ENCODE data around the gene SYNGR2.
"Not testable (repeated sequence)": the region's sequence is repeated elsewhere in the genome, so short reads cannot be mapped to it uniquely, and the experiment has no call there.

Gene SYNGR2

GRCh38 chr17:78144147-78144719 lies 24.1 kb upstream of the SYNGR2 start:
- DNase-seq = peak; percentile 43

GRCh38 chr17:78144736-78145641 lies 23.4 kb upstream of the SYNGR2 start:
- DNase-seq = no peak

DNA sequence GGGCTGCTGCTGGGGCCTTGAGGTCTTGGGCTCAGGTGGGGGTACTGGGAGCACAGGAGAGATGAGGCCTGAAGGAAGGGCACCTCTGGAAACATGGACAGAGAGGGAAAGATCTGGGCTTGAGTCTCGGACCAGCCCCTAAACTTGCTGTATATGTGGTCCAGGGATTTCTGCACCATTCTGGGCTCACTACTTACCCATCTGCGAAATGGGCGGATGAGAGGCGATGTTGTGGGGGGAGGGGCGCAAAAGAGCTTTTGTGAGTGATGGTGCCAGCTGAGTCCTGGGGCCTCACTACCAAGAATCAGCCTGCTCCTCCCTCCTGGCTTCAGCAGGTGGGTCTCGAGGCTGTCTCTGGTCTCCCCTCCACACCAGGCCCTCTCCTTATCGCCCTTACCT lies 21.9 kb upstream of the SYNGR2 start:
- DNase-seq = no peak

DNA sequence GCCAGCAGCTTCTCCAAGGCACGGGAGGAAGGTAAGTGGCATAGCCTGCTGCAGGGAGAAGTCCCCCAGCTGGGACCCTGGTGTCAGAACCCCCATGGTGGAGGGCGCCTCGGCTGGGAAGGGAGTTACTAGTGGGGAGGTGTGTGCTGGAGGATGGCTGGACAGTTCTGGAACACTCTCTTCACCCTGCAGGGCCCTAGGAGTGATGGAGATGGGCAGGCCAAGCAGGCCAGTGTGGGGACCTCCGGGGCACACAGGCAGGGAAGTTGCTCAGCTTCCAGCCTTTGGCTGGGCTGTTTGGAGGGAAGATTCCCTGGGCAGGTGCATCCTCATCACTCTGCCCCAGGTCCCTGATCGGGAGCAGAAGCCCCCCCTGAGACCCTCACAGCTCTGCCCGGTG lies 21.5 kb upstream of the SYNGR2 start:
- no peak for DNase-seq

DNA sequence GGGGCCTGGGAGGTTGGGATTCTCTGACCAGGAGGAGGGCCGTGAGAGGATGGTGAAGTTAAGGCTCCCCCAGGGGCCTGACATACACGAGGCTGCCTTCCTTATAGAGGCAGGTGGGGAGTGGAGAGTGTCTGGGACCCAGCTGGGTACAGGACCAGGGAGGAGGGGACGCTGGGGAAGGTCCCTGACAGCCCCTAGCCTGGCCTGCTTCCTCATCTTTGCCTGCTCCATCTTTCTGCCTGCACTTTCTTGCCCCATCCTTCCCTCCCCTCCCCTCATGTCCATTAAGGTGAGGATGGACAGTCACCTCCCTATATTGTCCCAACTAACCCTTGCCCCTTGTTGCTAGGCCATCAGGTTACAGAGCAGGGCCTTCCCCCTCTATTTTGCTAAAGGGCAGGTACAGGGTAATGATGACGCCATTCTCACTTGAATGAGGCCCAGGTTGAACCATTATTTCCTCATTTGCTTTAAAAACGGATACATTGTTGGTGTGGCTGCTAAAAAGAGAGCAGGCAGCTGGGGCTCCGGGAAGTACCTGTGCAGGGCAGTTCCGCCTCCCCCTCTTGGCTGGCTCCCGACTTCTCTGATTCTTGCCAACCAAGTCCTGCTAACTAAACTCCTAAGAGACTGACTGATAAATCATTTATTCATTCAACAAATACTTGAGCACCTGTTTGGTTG lies 20.9 kb upstream of the SYNGR2 start:
- no peak for DNase-seq

GRCh38 chr17:78148286-78149016 lies 19.9 kb upstream of the SYNGR2 start:
- no peak for DNase-seq

GRCh38 chr17:78151514-78152008 lies 16.8 kb upstream of the SYNGR2 start:
- DNase-seq = no peak

DNA sequence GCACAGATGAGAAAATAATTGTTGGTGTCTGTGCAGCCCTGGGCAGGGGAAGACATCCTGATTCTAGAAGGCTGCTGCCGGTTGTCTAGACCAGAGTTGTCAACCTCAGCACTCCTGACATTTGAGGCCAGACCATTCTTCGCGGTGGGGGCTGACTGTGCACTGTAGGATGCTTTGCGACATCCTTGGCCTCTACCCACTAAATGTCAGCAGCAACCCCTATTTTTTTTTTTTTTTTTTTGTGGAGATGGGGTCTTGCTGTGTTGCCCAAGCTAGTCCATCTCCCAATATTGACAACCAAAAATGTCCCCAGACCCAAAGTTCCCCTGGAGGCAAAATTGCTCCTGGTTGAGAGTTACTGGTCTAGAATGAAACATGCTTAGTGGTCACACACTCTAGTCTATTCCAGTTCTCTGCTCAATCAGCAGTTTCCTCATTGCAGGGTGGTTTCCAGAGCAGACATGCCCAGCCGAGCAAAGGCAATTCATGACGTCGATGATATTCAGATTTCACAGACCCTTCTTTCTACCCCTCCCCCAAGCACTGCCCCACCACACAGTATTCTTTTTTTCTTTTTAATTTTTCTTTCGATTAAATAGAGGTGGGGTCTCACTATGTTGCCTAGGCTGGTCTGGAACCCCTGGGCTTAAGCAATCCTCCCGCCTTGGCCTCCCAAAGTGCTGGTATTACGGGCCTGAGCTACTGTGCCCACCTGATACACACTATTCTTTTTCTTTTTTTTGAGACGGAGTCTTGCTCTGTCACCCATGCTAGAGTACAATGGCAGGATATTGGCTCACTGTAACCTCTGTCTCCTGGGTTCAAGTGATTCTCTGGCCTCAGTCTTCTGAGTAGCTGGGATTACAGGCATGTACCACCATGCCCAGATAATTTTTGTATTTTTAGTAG lies 13.2 kb upstream of the SYNGR2 start:
- DNase-seq = no peak

- no peak for DNase-seq
Observed at GRCh38 chr17:78159575-78160158, 8.7 kb upstream of the SYNGR2 start.

DNA sequence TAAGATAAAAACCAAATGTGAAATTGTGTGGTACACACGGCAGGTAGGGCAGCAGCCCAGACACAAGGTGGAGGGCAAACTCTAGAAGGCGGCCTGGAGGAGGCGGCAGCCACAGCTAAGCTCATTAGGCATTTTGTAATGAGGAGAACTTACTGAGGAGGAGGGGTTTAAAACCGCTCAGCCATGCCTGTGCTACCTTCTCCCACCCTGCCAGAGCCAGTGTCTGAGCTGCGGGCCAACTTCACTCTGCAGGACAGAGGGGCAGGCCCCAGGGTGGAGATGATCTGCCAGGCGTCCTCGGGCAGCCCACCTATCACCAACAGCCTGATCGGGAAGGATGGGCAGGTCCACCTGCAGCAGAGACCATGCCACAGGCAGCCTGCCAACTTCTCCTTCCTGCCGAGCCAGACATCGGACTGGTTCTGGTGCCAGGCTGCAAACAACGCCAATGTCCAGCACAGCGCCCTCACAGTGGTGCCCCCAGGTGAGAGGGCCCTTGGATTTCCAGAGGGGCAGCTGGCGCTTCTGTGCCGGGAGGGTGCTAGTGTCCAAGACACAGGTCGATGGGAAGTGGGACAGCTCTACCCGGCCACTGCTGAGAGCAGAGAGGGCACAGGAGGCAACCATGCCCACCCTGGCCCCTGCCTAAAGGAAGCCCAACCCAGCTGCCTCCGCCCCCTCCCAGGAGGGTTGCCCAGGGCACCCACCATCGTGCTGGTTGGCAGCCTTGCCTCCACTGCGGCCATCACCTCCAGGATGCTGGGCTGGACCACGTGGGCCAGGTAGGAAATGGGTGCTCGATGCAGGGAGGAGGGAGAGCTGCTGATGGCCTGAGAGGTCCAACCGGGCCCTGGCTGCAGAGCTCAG lies 4.3 kb upstream of the SYNGR2 start:
- peak; percentile 49 for DNase-seq

GRCh38 chr17:78164748-78165607 lies 3.4 kb upstream of the SYNGR2 start:
- DNase-seq = no peak

- no peak for DNase-seq
Observed at GRCh38 chr17:78166416-78166815, 2.0 kb upstream of the SYNGR2 start.

GRCh38 chr17:78168903-78169793 lies 767 bp downstream of the SYNGR2 start:
- DNase-seq = peak; percentile 30

DNA sequence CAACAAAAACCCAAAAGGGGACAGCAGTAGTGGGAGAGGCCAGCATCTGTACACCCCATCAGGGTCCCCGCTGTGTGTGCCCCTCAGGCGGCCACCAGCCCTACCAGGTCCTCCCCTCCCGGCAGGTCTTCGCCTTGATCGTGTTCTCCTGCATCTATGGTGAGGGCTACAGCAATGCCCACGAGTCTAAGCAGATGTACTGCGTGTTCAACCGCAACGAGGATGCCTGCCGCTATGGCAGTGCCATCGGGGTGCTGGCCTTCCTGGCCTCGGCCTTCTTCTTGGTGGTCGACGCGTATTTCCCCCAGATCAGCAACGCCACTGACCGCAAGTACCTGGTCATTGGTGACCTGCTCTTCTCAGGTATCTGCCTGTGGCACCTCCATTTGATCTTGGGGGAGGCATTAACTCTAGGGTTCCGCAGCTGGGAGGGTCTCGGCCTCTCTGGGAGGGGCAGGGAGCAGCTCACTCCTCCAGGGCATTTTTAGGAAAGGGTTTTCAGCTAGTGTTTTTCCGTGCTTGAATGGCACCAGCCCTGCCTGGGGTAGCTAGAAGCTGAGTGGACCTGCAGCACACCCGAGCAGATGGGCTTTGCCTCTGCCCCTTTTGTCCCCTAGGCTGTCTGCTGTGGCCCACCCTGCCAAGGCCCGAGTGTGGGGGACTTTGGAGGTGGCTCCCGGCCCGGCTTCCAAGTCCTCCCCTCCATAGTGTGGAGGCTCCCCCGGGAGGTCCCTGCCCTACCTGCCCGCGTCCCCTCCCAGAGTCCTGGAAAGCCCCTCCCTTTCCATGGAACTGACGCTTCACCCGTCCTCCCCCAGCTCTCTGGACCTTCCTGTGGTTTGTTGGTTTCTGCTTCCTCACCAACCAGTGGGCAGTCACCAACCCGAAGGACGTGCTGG lies 2.6 kb downstream of the SYNGR2 start:
- no peak for DNase-seq

- not testable (repeated sequence) for DNase-seq
Observed at GRCh38 chr17:78171591-78172248, 3.3 kb downstream of the SYNGR2 start.

DNA sequence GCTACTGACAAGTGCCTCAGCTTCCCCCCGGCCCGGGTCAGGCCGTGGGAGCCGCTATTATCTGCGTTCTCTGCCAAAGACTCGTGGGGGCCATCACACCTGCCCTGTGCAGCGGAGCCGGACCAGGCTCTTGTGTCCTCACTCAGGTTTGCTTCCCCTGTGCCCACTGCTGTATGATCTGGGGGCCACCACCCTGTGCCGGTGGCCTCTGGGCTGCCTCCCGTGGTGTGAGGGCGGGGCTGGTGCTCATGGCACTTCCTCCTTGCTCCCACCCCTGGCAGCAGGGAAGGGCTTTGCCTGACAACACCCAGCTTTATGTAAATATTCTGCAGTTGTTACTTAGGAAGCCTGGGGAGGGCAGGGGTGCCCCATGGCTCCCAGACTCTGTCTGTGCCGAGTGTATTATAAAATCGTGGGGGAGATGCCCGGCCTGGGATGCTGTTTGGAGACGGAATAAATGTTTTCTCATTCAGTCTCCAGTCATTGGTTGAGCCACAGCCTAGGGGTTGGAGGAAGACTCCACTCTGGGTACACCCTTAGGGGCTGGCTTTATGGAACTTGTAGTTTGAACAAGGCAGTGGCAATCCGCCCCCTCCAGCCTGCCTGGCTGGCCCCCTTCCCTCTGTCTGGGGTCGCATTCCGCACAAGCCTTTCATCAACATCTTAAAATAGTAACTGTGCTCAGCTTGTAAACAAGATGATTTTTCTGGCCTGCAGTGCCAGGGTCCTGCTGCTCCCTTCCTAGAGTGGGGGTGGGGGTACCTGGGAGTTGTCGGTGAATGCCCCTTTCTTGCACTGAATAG lies 4.1 kb downstream of the SYNGR2 start:
- peak; percentile 49 for DNase-seq
